22Rv1 (cell line): ENCODE measurements around the gene EFCAB5.
A peak's percentile ranks its signal among the peaks of the same experiment; 100 is the strongest.
"Not testable (repeated sequence)": the region's sequence is repeated elsewhere in the genome, so short reads cannot be mapped to it uniquely, and the experiment has no call there.

Experiments used
- H3K27ac ChIP-seq: fragments of 450-650 bp; 2 replicates; pipeline ENCODE4 v1.5.1; 2017
- ZFX ChIP-seq: fragments of 450-650 bp; IDR thresholded peaks from 2 replicates; pipeline ENCODE4 v1.6.1; 2017; ENCODE audit warnings: antibody characterized with exemption, borderline replicate concordance
- TF ChIP-seq, protein P1 (sequence below): fragments of 450-650 bp; IDR thresholded peaks from 2 replicates; pipeline ENCODE4 v1.5.1; 2017; ENCODE audit warnings: mild to moderate bottlenecking

The EFCAB5 gene

DNA sequence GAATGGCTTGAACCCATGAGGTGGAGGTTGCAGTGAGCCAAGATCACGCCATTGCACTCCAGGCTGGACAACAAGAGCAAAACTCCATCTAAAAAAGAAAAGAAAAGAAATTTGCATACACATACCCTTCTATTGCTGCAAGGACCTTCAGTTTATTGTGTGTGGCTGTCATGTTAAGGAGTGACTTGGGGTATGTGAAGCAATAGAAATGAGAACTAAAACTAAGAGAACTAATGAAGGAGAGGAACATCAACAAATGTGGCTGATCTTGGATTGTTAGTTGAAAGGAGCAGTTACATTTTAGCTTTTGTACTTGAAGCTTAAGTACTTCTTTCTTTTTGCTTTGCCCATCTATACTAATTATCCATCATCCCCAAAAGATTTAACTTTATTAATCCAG lies 162.5 kb downstream of the EFCAB5 start:
- H3K27ac ChIP-seq, result no peak overlapping the region
- no peak for TF ChIP-seq ZFX
- TF ChIP-seq, protein P1, sequence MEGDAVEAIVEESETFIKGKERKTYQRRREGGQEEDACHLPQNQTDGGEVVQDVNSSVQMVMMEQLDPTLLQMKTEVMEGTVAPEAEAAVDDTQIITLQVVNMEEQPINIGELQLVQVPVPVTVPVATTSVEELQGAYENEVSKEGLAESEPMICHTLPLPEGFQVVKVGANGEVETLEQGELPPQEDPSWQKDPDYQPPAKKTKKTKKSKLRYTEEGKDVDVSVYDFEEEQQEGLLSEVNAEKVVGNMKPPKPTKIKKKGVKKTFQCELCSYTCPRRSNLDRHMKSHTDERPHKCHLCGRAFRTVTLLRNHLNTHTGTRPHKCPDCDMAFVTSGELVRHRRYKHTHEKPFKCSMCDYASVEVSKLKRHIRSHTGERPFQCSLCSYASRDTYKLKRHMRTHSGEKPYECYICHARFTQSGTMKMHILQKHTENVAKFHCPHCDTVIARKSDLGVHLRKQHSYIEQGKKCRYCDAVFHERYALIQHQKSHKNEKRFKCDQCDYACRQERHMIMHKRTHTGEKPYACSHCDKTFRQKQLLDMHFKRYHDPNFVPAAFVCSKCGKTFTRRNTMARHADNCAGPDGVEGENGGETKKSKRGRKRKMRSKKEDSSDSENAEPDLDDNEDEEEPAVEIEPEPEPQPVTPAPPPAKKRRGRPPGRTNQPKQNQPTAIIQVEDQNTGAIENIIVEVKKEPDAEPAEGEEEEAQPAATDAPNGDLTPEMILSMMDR, result no peak

DNA sequence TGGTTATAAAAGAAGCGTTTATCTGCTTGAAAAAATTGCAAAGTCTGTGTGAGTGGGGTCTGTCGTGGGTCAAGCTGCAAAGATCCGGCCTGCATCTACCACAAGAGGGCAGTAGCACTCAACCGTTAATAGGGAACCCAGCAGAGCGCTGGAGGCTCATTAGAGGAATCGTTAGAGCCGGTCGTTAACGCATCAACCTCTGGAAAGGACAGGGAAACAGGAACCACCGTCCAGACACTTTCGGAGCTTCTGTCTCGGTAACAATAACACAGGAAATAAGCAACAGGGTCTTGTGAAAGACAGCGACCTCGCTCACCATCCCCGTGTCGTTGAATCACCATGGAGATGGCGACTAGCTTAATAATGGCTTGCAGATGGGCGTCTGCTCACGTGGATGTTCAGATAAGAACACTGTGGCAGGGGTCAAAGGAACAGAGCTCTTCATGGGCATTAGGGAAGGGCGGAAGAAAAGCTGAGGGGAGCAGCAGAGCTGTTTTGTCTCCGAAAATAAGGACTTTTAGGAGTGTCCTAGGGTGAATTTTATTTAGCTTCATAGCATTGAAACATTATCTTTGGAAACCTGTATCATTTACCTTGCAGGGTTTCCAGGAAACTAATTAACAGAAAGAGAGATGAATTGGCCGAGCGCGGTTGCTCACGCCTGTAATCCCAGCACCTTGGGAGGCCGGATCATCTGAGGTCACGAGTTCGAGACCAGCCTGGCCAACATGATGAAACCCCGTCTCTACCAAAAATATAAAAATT lies 163.3 kb downstream of the EFCAB5 start:
- TF ChIP-seq, protein P1, result peak; percentile 95
- TF ChIP-seq ZFX, result no peak
- no peak overlapping the region for H3K27ac ChIP-seq

DNA sequence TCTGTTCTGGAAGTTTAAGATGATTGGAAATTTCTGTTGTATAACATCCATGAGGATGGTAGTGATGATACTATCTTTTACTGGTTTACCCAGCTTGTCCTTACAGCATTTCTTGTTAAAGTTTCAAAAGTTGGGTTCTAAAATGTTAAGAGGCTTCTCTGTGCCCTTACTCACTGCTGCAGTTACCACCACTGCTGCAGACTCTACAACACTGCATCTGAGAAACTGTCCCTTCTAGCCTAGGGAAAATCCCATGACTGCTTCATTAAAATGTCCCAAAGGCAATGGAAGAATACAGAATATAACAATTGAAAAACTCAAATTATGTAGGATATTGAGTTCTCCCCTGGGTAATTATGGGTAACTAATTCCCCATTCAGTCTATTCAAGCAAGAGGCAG lies 171.4 kb downstream of the EFCAB5 start:
- TF ChIP-seq ZFX, result no peak
- H3K27ac ChIP-seq, result peak overlapping the region; percentile 29; the same call in 1 of the 2 replicates

DNA sequence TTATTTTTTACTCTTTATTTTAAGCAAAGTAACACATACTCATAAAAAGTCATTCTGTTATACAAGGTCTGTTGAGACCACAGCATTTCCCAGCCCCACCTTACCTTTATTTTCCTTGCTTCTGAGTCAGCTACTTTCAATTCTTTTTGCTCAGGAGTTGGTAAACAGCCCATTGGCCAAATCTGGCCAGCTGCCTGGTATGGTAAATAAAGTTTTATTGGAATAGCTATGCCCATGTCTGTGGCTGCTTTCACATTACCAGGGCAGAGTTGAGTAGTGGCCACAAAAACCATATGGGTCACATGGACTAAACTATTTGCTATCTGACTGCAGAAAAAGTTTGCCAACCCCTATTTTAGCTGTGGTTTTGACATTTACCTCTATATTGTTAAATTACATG lies 171.8 kb downstream of the EFCAB5 start:
- no peak for TF ChIP-seq ZFX
- TF ChIP-seq, protein P1, result no peak
- H3K27ac ChIP-seq, result peak overlapping the region; percentile 29; the same call in 1 of the 2 replicates

DNA sequence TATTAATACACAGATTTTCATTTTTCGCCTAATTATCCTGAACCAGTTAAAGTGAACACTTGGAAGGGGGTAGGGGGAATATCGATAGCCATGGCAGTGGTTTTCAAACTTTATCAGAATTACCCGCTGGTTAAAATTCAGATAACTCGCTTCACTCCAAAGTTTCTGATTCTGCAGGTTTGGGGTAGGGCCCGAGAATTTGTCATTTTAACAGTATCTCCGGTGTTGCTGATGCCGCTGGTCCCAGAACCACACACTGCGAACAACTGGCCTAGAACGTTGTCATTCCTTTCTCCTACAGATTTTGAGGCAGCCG lies 174.9 kb downstream of the EFCAB5 start:
- peak overlapping the region; percentile 92 for H3K27ac ChIP-seq
- no peak for TF ChIP-seq ZFX
- TF ChIP-seq, protein P1, result no peak

DNA sequence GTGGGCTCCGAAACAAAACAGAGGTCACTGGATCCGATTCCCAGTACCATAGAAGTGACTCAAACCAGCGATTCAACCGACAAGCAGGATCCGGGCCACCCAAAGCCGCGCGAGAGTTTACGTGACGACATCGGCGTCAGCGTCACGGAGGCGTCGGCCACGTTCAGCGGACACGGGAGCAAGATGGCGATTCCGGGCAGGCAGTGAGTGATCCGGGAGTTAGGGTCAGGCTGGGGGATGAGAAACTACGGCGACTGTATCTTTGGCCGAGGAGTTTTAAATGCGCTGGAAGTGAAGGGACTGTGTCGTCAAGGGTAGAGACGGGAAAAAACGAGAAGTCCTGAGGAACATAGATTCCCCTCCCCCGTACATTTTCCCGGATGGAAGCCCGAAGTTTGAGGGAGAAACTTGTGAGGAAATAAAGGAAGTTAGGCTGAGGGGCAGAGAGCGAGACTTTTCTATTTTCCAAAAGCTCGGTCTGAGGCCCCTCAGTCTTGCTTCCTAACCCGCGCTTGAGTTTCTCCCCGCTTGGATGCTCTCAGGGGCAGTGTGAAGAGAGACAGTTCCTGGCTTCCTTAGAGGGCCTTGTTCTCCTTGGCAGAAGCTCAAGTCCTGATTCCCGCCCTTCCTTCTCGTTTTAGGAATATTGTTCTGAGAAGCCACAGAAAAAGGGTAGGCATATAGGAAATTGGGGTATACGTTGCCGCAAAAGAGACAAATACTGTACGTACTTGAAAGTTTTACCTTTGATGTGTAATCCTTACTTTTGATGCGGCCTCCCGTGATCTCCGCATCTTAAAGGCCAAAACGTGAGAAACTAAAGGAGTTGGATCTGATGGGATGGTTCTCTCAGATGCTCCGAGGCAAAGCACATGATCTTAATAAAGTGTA lies 175.5 kb downstream of the EFCAB5 start, which contains the start of gene NSRP1:
NSRP1 (plus strand) TSS at position 156 of the 891 bp plus-strand sequence; CDS start at position 184, 28 bp downstream.
- peak within 1 kb of the TSS; percentile 92 for H3K27ac ChIP-seq
- TF ChIP-seq, protein P1, result no peak
- TF ChIP-seq ZFX, result no peak

DNA sequence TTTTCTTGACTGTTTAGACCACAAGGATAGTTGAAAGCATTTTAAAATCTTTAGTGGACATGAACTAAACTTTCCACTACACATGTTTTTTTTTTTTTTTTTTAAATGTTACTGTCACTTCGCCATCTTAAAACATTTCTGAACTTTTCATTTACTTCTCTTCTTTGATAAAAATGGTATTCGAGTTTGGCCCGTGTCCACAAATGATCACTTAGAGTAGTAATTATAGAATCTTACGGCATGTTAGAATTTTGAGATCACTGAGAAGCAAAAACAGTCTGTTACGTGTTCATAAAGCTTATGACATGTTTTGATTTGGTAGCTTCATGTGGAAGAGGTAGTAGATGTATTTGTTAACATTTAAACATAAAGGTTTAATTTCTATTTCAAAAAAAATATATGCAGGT lies 176.2 kb downstream of the EFCAB5 start:
- no peak for TF ChIP-seq ZFX
- TF ChIP-seq, protein P1, result no peak
- H3K27ac ChIP-seq, result peak overlapping the region; percentile 92

DNA sequence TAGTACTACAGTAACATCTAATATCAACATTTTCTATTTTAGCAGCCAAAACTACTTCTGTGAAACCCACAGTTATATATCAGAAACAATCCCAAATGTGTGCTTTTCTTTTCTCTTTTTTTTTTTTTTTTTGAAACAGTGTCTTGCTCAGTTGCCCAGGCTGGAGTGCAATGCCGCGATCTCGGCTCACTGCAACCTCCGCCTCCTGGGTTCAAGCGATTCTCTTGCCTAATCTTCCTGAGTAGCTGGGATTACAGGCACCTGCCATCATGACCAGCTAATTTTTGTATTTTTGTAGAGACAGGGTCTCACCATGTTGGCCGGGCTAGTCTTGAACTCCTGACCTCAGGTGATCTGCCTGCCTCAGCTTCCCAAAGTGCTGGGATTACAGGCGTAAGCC lies 177.2 kb downstream of the EFCAB5 start:
- not testable (repeated sequence) for H3K27ac ChIP-seq
